HG03378 (cell line): ENCODE results near the gene PCDHGB5.
"Not testable (repeated sequence)": the region's sequence is repeated elsewhere in the genome, so short reads cannot be mapped to it uniquely, and the experiment has no call there.

ENCODE experiments used
- ATAC-seq: cut with Tn5 transposase; IDR thresholded peaks from one replicate; pipeline ENCODE4 v1.9.1; 2021; ENCODE audit warnings: mild to moderate bottlenecking, moderate library complexity; ENCODE audit not compliant: unreplicated experiment

The PCDHGB5 gene

DNA sequence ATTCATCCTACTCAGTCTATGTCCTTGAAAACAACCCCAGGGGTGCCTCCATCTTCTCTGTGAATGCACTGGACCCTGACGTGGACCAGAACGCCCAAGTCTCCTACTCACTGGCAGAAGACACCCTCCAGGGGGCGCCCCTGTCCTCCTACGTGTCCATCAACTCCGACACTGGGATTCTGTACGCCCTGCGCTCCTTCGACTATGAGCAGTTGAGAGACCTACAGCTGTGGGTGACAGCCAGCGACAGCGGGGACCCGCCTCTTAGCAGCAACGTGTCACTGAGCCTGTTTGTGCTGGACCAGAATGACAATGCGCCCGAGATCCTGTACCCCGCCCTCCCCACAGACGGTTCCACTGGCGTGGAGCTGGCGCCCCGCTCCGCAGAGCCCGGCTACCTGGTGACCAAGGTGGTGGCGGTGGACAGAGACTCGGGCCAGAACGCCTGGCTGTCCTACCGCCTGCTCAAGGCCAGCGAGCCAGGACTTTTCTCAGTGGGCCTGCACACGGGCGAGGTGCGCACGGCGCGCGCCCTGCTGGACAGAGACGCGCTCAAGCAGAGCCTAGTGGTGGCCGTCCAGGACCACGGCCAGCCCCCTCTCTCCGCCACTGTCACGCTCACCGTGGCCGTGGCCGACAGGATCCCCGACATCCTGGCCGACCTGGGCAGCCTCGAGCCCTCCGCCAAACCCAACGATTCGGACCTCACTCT lies 22.1 kb upstream of the PCDHGB5 start:
- not testable (repeated sequence) for ATAC-seq

- ATAC-seq, result no peak
Observed at GRCh38 chr5:141382469-141383294, 15.1 kb upstream of the PCDHGB5 start, which contains the start of gene PCDHGA7. TSS of gene PCDHGA7 (plus strand) at chr5:141382742. CDS start at chr5:141382900, 158 bp downstream.

DNA sequence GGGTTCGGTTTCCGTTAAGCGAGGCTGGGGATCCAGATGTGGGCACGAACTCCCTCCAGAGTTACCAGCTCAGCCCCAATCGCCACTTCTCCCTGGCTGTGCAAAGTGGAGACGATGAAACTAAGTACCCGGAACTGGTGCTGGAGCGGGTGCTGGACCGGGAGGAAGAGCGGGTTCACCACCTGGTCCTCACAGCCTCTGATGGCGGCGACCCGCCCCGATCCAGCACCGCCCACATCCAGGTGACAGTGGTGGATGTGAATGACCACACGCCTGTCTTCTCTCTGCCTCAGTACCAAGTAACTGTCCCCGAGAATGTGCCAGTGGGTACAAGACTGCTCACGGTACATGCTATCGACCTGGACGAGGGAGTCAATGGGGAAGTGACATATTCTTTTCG lies 14.4 kb upstream of the PCDHGB5 start:
- ATAC-seq, result no peak

GRCh38 chr5:141384471-141385267 lies 13.1 kb upstream of the PCDHGB5 start:
- no peak for ATAC-seq

DNA sequence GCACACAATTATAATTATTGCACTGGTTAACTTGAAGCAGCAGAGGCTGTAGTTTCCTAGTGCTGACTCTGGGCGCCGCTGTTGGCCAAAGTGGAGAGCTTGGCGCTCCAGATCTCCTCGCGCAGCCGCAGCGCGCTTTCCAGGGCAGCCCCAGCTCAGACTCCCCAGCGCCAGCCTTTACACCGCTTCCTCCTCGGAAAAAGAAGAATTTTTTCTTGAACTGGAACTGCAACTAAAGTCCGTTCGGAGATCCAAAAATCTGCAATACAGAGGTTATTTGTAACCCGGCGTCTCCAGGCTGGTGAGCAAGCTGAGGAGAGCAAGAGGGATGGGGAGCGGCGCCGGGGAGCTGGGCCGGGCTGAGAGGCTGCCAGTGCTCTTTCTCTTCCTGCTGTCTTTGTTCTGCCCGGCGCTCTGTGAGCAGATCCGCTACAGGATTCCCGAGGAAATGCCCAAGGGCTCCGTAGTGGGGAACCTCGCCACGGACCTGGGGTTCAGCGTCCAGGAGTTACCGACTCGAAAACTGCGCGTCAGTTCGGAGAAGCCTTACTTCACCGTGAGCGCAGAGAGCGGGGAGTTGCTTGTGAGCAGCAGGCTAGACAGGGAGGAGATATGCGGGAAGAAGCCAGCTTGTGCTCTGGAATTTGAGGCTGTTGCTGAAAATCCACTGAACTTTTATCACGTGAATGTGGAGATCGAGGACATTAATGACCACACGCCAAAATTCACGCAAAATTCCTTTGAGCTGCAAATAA lies 10.0 kb upstream of the PCDHGB5 start, which contains the start of gene PCDHGB4:
TSS of gene PCDHGB4 (plus strand) at position 142 of the 755 bp plus-strand sequence. CDS start at position 329, 187 bp downstream.
- peak; percentile 54 for ATAC-seq

- ATAC-seq, result no peak
Observed at GRCh38 chr5:141388661-141389060, 9.1 kb upstream of the PCDHGB5 start.

DNA sequence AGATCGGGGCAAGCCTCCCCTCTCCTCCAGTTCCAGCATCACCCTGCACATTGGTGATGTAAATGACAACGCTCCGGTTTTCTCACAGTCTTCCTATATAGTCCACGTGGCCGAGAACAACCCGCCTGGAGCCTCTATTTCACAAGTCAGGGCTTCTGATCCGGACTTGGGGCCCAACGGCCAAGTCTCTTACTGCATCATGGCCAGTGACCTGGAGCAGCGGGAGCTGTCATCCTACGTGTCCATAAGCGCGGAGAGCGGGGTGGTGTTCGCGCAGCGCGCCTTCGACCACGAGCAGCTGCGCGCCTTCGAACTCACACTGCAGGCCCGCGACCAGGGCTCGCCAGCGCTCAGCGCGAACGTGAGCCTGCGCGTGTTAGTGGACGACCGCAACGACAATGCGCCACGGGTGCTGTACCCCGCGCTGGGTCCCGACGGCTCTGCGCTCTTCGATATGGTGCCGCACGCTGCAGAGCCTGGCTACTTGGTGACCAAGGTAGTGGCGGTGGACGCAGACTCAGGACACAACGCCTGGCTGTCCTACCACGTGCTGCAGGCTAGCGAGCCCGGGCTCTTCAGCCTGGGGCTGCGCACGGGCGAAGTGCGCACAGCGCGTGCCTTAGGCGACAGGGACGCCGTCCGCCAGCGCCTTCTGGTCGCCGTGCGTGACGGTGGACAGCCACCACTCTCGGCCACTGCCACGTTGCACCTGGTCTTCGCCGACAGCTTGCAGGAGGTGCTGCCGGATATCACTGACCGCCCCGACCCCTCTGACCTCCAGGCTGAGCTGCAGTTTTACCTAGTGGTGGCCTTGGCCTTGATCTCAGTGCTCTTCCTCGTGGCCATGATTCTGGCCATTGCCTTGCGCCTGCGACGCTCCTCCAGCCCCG lies 8.3 kb upstream of the PCDHGB5 start:
- ATAC-seq, result no peak

DNA sequence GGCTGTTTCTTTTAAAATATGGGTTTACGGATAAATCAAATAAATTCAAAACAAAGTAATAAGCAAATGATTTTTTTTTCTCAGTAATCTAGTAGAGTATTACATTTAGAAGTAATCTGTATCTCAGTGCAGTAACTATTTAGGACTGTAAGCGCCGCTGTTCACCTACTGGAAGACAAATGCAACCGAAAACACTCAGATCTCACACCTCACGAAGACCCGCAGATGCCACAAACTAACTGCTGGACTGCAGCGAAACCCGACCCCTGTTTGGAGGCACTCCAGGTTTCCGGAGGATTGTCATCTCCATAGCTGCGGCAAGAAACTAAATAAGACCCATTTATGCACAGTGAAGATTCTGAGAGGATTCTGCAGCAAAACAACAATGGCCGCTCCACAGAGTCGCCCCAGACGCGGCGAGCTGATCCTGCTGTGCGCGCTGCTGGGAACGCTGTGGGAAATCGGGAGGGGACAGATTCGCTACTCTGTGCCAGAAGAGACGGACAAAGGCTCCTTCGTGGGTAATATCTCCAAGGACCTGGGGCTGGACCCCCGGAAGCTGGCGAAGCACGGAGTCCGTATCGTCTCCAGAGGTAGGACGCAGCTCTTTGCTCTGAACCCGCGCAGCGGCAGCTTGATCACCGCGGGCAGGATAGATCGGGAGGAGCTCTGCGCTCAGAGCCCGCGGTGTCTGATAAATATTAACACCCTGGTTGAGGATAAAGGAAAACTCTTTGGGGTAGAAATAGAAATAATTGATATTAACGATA lies 5.1 kb upstream of the PCDHGB5 start, which contains the start of gene PCDHGA8:
TSS of gene PCDHGA8 (plus strand) at position 205 of the 770 bp plus-strand sequence. CDS start at position 386, 181 bp downstream.
- no peak for ATAC-seq

DNA sequence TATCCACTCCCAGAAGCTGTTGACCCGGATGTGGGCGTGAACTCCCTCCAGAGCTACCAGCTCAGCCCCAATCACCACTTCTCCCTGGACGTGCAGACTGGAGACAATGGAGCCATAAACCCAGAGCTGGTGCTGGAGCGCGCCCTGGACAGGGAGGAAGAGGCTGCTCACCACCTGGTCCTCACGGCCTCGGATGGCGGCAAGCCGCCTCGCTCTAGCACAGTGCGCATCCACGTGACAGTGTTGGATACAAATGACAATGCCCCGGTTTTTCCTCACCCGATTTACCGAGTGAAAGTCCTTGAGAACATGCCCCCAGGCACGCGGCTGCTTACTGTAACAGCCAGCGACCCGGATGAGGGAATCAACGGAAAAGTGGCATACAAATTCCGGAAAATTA lies 4.5 kb upstream of the PCDHGB5 start:
- no peak for ATAC-seq

GRCh38 chr5:141394401-141395187 lies 3.2 kb upstream of the PCDHGB5 start:
- ATAC-seq, result not testable (repeated sequence)

DNA sequence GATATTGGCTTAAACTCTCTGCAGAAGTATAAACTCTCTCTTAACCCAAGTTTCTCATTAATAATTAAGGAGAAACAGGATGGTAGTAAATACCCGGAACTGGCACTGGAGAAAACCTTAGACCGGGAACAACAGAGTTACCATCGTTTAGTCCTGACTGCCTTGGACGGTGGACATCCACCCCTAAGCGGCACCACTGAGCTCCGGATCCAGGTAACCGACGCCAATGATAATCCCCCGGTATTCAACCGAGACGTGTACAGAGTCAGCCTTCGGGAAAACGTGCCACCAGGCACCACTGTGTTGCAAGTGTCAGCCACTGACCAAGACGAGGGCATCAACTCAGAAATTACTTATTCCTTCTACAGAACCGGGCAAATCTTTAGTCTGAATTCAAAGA lies 861 bp downstream of the PCDHGB5 start:
- no peak for ATAC-seq

GRCh38 chr5:141399555-141400258 lies 2.0 kb downstream of the PCDHGB5 start:
- no peak for ATAC-seq

DNA sequence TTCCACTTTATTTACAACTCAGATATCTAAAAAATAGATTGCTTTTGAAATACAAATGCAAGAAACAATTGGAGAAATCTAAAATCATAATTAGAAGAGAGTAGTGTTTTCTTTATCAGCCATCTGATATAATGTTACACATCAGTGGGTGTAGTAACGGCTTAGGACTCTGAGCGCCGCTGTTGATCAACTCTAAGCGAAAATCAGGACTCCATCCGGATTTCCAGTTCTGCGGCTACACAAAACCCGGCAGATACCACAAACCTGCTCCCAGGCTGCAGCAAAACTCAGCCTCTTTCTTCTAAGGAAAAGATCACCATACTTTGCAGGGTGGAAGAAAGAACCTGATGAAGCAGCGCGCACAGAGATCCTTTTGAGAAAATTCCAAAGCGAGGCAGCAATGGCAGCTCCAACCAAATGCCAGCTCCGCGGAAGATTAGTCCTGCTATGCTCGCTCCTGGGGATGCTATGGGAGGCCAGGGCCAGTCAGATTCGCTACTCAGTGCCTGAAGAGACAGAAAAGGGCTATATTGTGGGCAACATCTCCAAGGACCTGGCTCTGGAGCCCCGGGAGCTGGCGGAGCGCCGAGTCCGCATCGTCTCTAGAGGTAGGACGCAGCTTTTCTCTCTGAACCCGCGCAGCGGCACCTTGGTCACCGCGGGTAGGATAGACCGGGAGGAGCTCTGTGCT lies 5.0 kb downstream of the PCDHGB5 start, which contains the start of gene PCDHGA9:
TSS of gene PCDHGA9 (plus strand) at position 226 of the 691 bp plus-strand sequence. CDS start at position 401, 175 bp downstream.
- no peak for ATAC-seq

GRCh38 chr5:141403387-141403786 lies 5.6 kb downstream of the PCDHGB5 start:
- no peak for ATAC-seq

GRCh38 chr5:141407790-141408505 lies 10.2 kb downstream of the PCDHGB5 start, which contains the start of gene PCDHGB6:
TSS of gene PCDHGB6 (plus strand) at chr5:141408021. CDS start at chr5:141408203, 182 bp downstream.
- not testable (repeated sequence) for ATAC-seq
